GM19238 (cell line): ENCODE results near the gene CEP250.
A peak's percentile ranks its signal among the peaks of the same experiment; 100 is the strongest.
"Not testable (repeated sequence)": the region's sequence is repeated elsewhere in the genome, so short reads cannot be mapped to it uniquely, and the experiment has no call there.

Experiments used
- DNase-seq: peaks from one replicate; pipeline ENCODE4 v3.0.0; 2011; ENCODE audit warnings: low spot score; ENCODE audit not compliant: insufficient read length

Gene CEP250

GRCh38 chr20:35491823-35492222 lies 36.4 kb downstream of the CEP250 start:
- DNase-seq = no peak

DNA sequence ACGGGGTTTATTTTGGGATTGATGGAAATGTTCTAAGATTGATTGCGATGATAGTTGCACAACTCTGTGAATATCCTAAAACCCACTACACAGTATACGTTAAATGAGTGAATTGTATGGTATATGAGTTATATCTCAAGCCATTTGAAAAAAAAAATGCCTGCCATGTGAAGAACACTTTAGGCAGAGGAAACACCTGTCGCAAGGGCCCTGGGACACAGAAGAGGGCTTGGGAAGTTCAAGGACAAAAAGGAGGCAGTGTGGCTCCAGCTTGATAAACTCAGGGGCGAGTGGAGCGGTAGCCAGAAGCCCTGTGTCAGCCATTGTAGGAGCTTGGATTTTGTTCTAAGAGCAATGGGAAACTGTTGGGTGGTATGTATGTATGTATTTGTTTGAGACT lies 37.0 kb downstream of the CEP250 start:
- DNase-seq = no peak

DNA sequence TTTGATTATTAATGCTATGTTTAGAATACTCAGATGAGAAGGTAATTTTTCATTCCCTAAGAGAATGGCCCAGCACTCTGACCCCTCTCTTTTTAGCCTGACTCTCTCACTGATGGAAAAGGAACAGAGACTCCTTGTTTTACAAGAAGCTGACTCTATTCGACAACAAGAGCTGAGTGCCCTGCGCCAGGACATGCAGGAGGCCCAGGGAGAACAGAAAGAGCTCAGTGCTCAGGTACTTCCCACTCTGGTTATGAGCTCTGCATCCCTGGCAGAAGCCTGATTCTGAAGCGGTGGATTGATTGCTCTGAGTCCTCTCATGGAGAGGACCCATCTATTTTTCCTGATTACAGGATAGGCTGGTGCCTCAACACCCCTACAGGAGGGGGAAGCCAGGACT lies 41.1 kb downstream of the CEP250 start:
- DNase-seq = no peak

DNA sequence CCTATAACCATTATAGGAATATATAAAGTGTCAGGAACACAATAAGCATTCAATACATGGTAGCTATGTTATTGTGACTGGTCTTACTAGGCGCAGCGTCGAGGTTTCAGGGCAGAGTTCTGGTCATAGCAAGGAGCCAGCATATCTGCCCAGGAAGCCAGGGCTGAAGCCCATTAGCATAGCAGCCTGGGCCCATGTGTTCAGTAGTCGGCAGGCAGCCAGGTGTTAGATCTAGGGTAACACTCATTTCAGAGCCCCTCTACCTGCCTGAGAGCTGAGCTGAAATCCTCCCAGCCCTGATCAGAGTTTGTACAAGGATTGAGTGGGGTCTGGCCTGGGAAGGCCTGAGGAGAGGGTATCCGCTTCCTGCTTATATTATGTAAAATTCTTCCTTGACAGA lies 41.9 kb downstream of the CEP250 start:
- no peak for DNase-seq

DNA sequence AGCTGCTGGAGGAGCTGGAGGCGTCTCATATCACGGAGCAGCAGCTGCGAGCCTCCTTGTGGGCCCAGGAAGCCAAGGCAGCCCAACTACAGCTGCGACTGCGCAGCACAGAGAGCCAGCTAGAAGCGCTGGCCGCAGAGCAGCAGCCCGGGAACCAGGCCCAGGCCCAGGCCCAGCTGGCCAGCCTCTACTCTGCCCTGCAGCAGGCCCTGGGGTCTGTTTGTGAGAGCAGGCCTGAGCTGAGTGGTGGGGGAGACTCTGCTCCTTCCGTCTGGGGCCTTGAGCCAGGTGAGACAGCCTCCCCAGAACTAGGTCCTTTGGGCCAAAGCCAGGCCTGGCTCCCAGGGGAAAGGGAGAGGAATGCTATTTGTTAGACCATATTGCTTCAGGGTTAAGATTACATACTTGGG lies 42.4 kb downstream of the CEP250 start:
- DNase-seq = no peak

- DNase-seq = no peak
These were observed 43.9 kb downstream of the CEP250 start for GRCh38 chr20:35499271-35499670.

DNA sequence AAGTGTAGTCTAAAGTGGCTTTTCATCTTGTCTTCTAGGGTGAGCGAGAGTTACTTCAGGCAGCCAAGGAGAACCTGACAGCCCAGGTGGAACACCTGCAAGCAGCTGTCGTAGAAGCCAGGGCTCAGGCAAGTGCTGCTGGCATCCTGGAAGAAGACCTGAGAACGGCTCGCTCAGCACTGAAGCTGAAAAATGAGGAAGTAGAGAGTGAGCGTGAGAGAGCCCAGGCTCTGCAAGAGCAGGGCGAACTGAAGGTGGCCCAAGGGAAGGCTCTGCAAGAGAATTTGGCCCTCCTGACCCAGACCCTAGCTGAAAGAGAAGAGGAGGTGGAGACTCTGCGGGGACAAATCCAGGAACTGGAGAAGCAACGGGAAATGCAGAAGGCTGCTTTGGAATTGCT lies 47.0 kb downstream of the CEP250 start:
- DNase-seq = peak; percentile 64

GRCh38 chr20:35503281-35503680 lies 47.9 kb downstream of the CEP250 start:
- DNase-seq = no peak

- no peak for DNase-seq
These were observed 48.6 kb downstream of the CEP250 start for GRCh38 chr20:35503841-35504561.

- no peak for DNase-seq
These were observed 49.4 kb downstream of the CEP250 start for GRCh38 chr20:35504751-35505150.

- DNase-seq = no peak
These were observed 50.8 kb downstream of the CEP250 start for GRCh38 chr20:35506179-35506578.

- DNase-seq = no peak
These were observed 51.7 kb downstream of the CEP250 start for GRCh38 chr20:35506872-35507638.

DNA sequence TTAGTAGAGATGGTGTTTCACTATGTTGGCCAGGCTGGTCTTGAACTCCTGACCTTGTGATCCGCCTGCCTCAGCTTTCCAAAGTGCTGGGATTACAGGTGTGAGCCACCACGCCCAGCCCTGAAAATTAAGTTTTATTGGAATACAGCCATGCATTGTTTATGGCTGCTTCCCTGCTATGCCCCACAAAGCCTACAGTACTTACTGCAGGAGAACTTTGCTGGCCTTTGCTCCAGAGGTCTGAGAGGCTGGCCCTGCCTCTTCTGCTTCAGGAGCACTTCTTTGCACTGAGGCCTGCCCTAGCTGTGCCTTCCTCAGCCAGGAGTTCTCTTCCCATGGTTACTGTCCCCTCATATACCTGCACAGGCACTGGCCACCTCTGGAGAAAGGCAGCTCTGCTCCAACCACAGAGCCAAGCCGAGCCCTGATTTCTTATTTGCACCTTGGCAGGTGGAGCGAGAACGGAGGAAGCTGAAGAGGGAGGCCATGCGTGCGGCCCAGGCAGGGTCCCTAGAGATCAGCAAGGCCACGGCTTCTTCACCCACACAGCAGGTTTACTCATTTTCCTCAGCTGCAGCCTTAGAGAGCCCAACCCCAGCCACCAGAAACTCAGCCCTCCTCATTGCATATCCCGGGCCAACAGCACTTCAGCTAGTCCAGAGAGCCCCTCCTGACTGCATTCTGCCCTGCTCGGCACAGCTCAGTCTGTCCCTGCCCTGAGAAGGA lies 53.3 kb downstream of the CEP250 start:
- no peak for DNase-seq

GRCh38 chr20:35510951-35511735 lies 55.7 kb downstream of the CEP250 start:
- no peak for DNase-seq

GRCh38 chr20:35511814-35512420 lies 56.5 kb downstream of the CEP250 start:
- DNase-seq = no peak

GRCh38 chr20:35514371-35514932 lies 59.1 kb downstream of the CEP250 start:
- DNase-seq = no peak

- DNase-seq = no peak
These were observed 59.9 kb downstream of the CEP250 start for GRCh38 chr20:35515341-35515740.

DNA sequence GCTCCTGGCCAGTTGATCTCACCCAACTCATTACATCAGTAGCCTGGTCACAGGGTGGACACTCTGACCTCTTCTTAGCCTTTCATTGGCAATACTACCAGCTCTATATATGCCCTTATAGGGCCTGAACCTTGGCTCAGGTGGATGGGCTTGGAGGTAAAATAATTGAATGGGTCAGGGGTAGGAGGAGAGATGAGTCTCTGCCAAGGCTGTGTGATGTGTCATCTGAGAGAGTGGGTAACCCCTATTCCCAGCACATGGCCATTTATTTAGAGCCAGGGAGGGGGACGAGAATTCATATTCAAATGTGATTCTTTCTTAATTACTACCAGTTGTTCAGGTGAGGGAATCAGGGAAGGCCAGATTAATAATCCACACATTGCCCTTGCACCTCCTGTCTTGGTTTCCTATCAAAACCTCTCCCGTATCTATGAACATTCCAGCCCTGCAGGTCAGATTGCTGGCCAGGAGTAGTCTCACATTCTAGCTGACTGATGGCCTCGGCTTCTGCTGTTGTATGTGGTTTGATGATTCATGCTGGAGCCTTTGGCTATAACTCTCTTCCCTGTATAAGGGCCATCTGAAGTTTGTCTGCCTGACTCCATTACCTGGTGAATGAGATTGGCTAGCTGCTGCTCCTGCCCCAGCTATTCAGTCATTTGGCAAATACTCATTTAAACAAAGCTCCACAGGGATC lies 60.7 kb downstream of the CEP250 start:
- no peak for DNase-seq

DNA sequence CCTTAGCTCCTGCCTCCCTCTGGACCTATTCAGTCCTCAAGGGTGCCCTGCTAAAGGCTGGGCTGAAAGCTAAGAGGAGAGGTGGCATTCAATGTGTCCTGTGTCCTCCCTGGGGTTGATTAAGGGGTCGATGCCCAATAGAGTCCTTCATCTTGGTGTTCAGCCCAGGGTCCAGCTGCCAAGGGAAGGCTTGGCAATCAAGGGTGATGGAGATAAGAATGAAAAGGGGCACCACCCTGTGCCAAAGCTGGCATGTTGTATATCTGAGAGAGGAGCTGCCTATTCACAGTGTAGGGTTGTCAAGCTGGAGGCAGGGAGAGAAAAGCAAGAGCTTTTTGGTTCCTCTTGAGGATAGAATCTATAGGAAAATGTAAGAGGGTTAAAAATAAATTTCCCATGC lies 61.7 kb downstream of the CEP250 start:
- DNase-seq = no peak

- not testable (repeated sequence) for DNase-seq
These were observed 62.4 kb downstream of the CEP250 start for GRCh38 chr20:35517767-35518166.
